A549 (cell line): ENCODE data around the gene PDHB.

ENCODE experiments used
- GATA3 ChIP-seq: IDR thresholded peaks from 2 replicates; pipeline ENCODE4 v1.6.1; 2012; ENCODE audit warnings: borderline replicate concordance
- JUN ChIP-seq, 2 experiments: fragments of >200 bp; sonication (Bioruptor Twin); formaldehyde crosslinking; IDR thresholded peaks; 2 replicates in 1 of 2; 3 replicates in 1 of 2; pipeline ENCODE4 v1.6.1; 2016 to 2017
- NPAS2 ChIP-seq: fragments of 250-450 bp; sonication (Bioruptor Pico); IDR thresholded peaks from 2 replicates; pipeline ENCODE4 v1.8.0; 2022; ENCODE audit warnings: mild to moderate bottlenecking, moderate library complexity, borderline replicate concordance
- POLR2A ChIP-seq: IDR thresholded peaks from 2 replicates; pipeline ENCODE4 v1.6.1; 2012; ENCODE audit warnings: mild to moderate bottlenecking, low read length
- TF ChIP-seq, protein P1 (sequence below): fragments of >200 bp; sonication (Bioruptor Twin); formaldehyde crosslinking; IDR thresholded peaks from 3 replicates; pipeline ENCODE4 v1.5.1; 2016
- TF ChIP-seq, protein P2 (sequence below): fragments of 450-650 bp; IDR thresholded peaks from 2 replicates; pipeline ENCODE4 v1.6.1; 2014; ENCODE audit warnings: antibody characterized with exemption

DNA sequence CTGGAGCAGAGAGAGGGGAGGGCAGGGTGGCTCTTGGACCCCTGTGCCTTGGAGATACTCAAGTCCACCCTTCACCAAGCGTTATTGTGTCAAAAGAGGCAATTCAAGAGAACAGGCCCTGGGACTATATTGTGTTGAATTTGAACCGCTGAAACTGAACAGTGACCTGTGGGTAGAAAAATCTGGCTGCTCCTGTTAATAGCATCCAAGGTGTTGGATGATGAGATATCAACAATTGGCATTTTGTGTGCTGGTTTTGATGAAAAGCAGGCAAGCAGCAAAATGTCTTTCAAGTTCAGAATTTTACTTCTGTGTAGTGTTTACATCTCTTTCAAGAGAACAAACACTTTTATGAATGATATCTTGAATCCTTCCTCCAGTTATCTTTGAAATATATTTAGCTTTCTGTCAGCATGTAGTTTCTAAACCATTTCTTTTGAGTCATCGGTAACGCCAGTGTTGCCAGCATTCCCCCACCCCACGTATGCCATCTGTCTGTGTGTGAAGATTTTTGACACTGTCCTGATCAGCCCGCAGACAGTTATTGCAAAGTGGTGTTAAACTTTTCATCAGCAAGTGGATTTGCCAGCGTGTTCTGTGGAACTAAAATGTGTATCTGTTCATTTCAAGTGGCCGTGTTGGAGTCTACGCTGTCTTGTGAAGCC lies 34.8 kb downstream of the PDHB start:
- TF ChIP-seq JUN (IDR thresholded peaks at IDR 0.05) = no peak
- TF ChIP-seq POLR2A = no peak
- TF ChIP-seq, protein P1, sequence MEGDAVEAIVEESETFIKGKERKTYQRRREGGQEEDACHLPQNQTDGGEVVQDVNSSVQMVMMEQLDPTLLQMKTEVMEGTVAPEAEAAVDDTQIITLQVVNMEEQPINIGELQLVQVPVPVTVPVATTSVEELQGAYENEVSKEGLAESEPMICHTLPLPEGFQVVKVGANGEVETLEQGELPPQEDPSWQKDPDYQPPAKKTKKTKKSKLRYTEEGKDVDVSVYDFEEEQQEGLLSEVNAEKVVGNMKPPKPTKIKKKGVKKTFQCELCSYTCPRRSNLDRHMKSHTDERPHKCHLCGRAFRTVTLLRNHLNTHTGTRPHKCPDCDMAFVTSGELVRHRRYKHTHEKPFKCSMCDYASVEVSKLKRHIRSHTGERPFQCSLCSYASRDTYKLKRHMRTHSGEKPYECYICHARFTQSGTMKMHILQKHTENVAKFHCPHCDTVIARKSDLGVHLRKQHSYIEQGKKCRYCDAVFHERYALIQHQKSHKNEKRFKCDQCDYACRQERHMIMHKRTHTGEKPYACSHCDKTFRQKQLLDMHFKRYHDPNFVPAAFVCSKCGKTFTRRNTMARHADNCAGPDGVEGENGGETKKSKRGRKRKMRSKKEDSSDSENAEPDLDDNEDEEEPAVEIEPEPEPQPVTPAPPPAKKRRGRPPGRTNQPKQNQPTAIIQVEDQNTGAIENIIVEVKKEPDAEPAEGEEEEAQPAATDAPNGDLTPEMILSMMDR = no peak
- TF ChIP-seq GATA3 = no peak
- no peak for TF ChIP-seq NPAS2 (CRISPR knock-in tag)
- TF ChIP-seq, protein P2, sequence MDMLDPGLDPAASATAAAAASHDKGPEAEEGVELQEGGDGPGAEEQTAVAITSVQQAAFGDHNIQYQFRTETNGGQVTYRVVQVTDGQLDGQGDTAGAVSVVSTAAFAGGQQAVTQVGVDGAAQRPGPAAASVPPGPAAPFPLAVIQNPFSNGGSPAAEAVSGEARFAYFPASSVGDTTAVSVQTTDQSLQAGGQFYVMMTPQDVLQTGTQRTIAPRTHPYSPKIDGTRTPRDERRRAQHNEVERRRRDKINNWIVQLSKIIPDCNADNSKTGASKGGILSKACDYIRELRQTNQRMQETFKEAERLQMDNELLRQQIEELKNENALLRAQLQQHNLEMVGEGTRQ = no peak
